ENCODE data around the gene MITF.

The MITF gene

GRCh38 chr3:69926385-69926784, 187.1 kb downstream of the MITF start:
- no peaks in the 10 kb centered on the region for H3K27me3 ChIP-seq (ENCODE audit: control insufficient read depth, insufficient read depth, low read length)
- no peaks in the 10 kb centered on the region for H3K9me3 ChIP-seq (ENCODE audit: control insufficient read depth, low read length)
- no peak overlapping the region for H3K9ac ChIP-seq (ENCODE audit: low read length)
- H3K4me3 ChIP-seq (ENCODE audit: low read length): no peak overlapping the region
- H3K4me1 ChIP-seq (ENCODE audit: control insufficient read depth, insufficient read depth, low read length): no peaks in the 10 kb centered on the region
- no peaks in the 10 kb centered on the region for H3K36me3 ChIP-seq (ENCODE audit: control insufficient read depth, insufficient read depth, low read length)

DNA sequence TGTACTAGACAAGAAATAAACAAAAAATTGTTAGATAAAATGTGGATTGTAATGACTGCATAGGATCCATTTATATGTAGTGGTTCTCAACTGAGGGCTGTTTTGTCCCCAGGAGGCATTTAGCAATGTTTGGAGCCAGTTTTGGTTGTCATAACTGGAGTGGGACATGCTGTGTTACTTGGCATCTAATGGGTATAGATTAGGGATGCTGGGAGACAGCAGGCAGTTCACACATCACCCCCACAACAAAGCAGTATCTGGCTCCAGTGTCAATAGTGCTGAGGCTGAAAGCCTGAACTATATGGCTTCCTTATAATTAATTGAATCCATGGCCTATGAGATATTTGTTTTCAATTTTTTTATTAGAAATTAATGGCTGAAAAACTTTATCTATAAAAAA, 188.3 kb downstream of the MITF start:
- Histone ChIP-seq H3K9ac (ENCODE audit: low read length) (no peak overlapping the region), H3K4me3 (ENCODE audit: low read length) (no peak overlapping the region), H3K9me3 (ENCODE audit: control insufficient read depth, low read length) (no peaks in the 10 kb centered on the region), H3K4me1 (ENCODE audit: control insufficient read depth, insufficient read depth, low read length) (no peaks in the 10 kb centered on the region), H3K36me3 (ENCODE audit: control insufficient read depth, insufficient read depth, low read length) (no peaks in the 10 kb centered on the region), H3K27me3 (ENCODE audit: control insufficient read depth, insufficient read depth, low read length) (no peaks in the 10 kb centered on the region)

GRCh38 chr3:69929019-69929418, 189.8 kb downstream of the MITF start:
- H3K27me3 ChIP-seq (ENCODE audit: control insufficient read depth, insufficient read depth, low read length): no peaks in the 10 kb centered on the region
- no peak overlapping the region for H3K9ac ChIP-seq (ENCODE audit: low read length)
- no peak overlapping the region for H3K4me3 ChIP-seq (ENCODE audit: low read length)
- H3K4me1 ChIP-seq (ENCODE audit: control insufficient read depth, insufficient read depth, low read length): no peaks in the 10 kb centered on the region
- no peaks in the 10 kb centered on the region for H3K9me3 ChIP-seq (ENCODE audit: control insufficient read depth, low read length)
- H3K36me3 ChIP-seq (ENCODE audit: control insufficient read depth, insufficient read depth, low read length): no peaks in the 10 kb centered on the region

DNA sequence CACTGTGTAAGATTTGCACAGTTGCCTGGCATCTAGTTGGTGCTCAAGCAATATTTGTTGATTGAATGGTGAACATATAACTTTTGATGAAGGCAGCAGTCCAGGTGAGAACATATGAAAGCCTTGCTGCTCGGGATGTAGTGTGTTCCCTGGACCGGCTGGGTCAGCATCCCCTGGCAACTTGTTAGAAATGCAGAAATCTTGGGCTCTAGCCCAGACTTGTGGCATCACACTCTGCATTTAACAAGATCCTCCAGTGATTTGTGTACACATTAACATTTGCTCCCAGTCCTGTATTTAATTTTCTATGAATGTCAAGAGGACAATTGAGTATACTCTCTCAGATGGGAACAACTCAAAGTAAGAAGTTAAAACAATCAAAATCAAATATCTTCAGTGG, 191.3 kb downstream of the MITF start:
- no peaks in the 10 kb centered on the region for H3K36me3 ChIP-seq (ENCODE audit: control insufficient read depth, insufficient read depth, low read length)
- H3K9ac ChIP-seq (ENCODE audit: low read length): no peak overlapping the region
- H3K9me3 ChIP-seq (ENCODE audit: control insufficient read depth, low read length): no peaks in the 10 kb centered on the region
- no peaks in the 10 kb centered on the region for H3K4me1 ChIP-seq (ENCODE audit: control insufficient read depth, insufficient read depth, low read length)
- H3K27me3 ChIP-seq (ENCODE audit: control insufficient read depth, insufficient read depth, low read length): no peaks in the 10 kb centered on the region
- H3K4me3 ChIP-seq (ENCODE audit: low read length): no peak overlapping the region

- Histone ChIP-seq H3K36me3 (ENCODE audit: control insufficient read depth, insufficient read depth, low read length) (no peaks in the 10 kb centered on the region), H3K9ac (ENCODE audit: low read length) (no peak overlapping the region), H3K9me3 (ENCODE audit: control insufficient read depth, low read length) (no peaks in the 10 kb centered on the region), H3K4me3 (ENCODE audit: low read length) (no peak overlapping the region), H3K4me1 (ENCODE audit: control insufficient read depth, insufficient read depth, low read length) (no peaks in the 10 kb centered on the region), H3K27me3 (ENCODE audit: control insufficient read depth, insufficient read depth, low read length) (no peaks in the 10 kb centered on the region)
Observed at GRCh38 chr3:69932087-69932486, 192.8 kb downstream of the MITF start.

- Histone ChIP-seq H3K9ac (ENCODE audit: low read length) (no peak overlapping the region), H3K9me3 (ENCODE audit: control insufficient read depth, low read length) (no peaks in the 10 kb centered on the region), H3K4me1 (ENCODE audit: control insufficient read depth, insufficient read depth, low read length) (no peaks in the 10 kb centered on the region), H3K27me3 (ENCODE audit: control insufficient read depth, insufficient read depth, low read length) (no peaks in the 10 kb centered on the region), H3K36me3 (ENCODE audit: control insufficient read depth, insufficient read depth, low read length) (no peaks in the 10 kb centered on the region), H3K4me3 (ENCODE audit: low read length) (no peak overlapping the region)
Observed at GRCh38 chr3:69932501-69932900, 193.2 kb downstream of the MITF start.

DNA sequence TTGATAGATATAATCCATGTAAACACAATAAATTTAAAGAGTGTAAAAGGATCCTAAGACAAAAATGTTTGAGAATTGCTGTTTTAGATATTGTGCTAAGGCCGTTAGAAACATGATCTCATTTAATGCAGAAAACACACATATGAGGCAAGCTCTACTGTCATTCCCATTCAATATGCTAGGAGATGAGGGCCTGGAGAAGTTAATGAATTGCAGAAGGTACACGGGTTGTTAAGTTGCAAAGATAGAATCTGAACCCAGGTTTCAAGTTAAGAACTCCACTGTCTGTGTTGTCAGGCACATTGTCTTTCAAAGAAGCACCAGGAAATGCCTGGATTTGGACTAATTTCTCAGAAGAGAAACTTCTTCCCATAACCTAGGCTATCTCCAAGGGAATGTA, 195.1 kb downstream of the MITF start:
- H3K36me3 ChIP-seq (ENCODE audit: control insufficient read depth, insufficient read depth, low read length): no peaks in the 10 kb centered on the region
- no peaks in the 10 kb centered on the region for H3K27me3 ChIP-seq (ENCODE audit: control insufficient read depth, insufficient read depth, low read length)
- H3K4me1 ChIP-seq (ENCODE audit: control insufficient read depth, insufficient read depth, low read length): no peaks in the 10 kb centered on the region
- H3K9me3 ChIP-seq (ENCODE audit: control insufficient read depth, low read length): no peaks in the 10 kb centered on the region
- no peak overlapping the region for H3K4me3 ChIP-seq (ENCODE audit: low read length)
- no peak overlapping the region for H3K9ac ChIP-seq (ENCODE audit: low read length)

GRCh38 chr3:69936266-69936665, 197.0 kb downstream of the MITF start:
- Histone ChIP-seq H3K4me1 (ENCODE audit: control insufficient read depth, insufficient read depth, low read length) (no peaks in the 10 kb centered on the region), H3K4me3 (ENCODE audit: low read length) (no peak overlapping the region), H3K9me3 (ENCODE audit: control insufficient read depth, low read length) (no peaks in the 10 kb centered on the region), H3K9ac (ENCODE audit: low read length) (no peak overlapping the region), H3K36me3 (ENCODE audit: control insufficient read depth, insufficient read depth, low read length) (no peaks in the 10 kb centered on the region), H3K27me3 (ENCODE audit: control insufficient read depth, insufficient read depth, low read length) (no peaks in the 10 kb centered on the region)

- Histone ChIP-seq H3K4me3 (ENCODE audit: low read length) (no peak overlapping the region), H3K4me1 (ENCODE audit: control insufficient read depth, insufficient read depth, low read length) (no peaks in the 10 kb centered on the region), H3K36me3 (ENCODE audit: control insufficient read depth, insufficient read depth, low read length) (no peaks in the 10 kb centered on the region), H3K9ac (ENCODE audit: low read length) (no peak overlapping the region), H3K27me3 (ENCODE audit: control insufficient read depth, insufficient read depth, low read length) (no peaks in the 10 kb centered on the region), H3K9me3 (ENCODE audit: control insufficient read depth, low read length) (no peaks in the 10 kb centered on the region)
Observed at GRCh38 chr3:69938061-69938460, 198.8 kb downstream of the MITF start.

DNA sequence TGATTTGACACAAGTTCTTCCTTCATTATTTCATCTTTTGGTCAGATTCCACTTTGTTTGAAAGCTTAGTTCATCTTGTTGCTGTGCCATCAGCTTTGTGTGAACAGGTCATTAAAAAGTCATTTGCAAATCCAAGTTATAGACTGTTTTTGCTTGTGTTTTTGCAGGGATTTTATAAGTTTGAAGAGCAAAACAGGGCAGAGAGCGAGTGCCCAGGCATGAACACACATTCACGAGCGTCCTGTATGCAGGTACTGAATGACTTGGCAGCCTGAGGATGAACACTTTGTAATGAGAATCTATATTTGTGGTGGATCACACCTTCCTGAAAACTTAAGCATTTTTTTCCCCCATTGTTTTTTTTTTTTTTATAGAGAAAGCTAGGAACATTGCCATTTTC, 199.7 kb downstream of the MITF start:
- Histone ChIP-seq H3K4me3 (ENCODE audit: low read length) (no peak overlapping the region), H3K9me3 (ENCODE audit: control insufficient read depth, low read length) (no peaks in the 10 kb centered on the region), H3K9ac (ENCODE audit: low read length) (no peak overlapping the region), H3K36me3 (ENCODE audit: control insufficient read depth, insufficient read depth, low read length) (no peaks in the 10 kb centered on the region), H3K4me1 (ENCODE audit: control insufficient read depth, insufficient read depth, low read length) (no peaks in the 10 kb centered on the region), H3K27me3 (ENCODE audit: control insufficient read depth, insufficient read depth, low read length) (no peaks in the 10 kb centered on the region)

DNA sequence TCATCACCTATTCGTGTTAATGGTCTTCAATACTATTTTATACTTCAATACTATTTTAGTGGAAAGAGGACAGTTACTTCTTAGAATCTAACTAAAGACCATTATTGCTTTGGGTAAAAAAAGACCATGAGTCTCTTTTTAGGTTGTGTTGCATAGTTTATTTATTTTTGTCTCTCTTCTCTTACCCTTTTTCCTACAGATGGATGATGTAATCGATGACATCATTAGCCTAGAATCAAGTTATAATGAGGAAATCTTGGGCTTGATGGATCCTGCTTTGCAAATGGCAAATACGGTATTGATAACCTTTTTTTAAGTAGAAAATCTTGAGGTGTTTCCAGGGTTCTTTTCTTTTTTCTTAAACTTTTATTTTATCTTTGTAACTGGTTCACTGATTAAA, 201.8 kb downstream of the MITF start:
- Histone ChIP-seq H3K4me3 (ENCODE audit: low read length) (no peak overlapping the region), H3K9me3 (ENCODE audit: control insufficient read depth, low read length) (no peaks in the 10 kb centered on the region), H3K36me3 (ENCODE audit: control insufficient read depth, insufficient read depth, low read length) (no peaks in the 10 kb centered on the region)

GRCh38 chr3:69941439-69942176, 202.3 kb downstream of the MITF start:
- Histone ChIP-seq H3K4me1 (ENCODE audit: control insufficient read depth, insufficient read depth, low read length) (no peaks in the 10 kb centered on the region), H3K9ac (ENCODE audit: low read length) (no peak overlapping the region), H3K9me3 (ENCODE audit: control insufficient read depth, low read length) (no peaks in the 10 kb centered on the region), H3K36me3 (ENCODE audit: control insufficient read depth, insufficient read depth, low read length) (no peaks in the 10 kb centered on the region), H3K4me3 (ENCODE audit: low read length) (no peak overlapping the region), H3K27me3 (ENCODE audit: control insufficient read depth, insufficient read depth, low read length) (no peaks in the 10 kb centered on the region)

More for the DNA sequence above, 201.8 kb downstream of the MITF start:
- Histone ChIP-seq H3K4me1 (ENCODE audit: control insufficient read depth, insufficient read depth, low read length) (no peaks in the 10 kb centered on the region), H3K9ac (ENCODE audit: low read length) (no peak overlapping the region), H3K27me3 (ENCODE audit: control insufficient read depth, insufficient read depth, low read length) (no peaks in the 10 kb centered on the region)
